Spleen (tissue), 7 donors: ENCODE results near the gene TFB1M.

Source experiments
- POLR2A ChIP-seq, 3 donors: fragments of 450-650 bp; IDR thresholded peaks; one replicate each; pipeline ENCODE4 v1.5.1; 2017; ENCODE audit warnings: antibody characterized with exemption in 3 of 3, mild to moderate bottlenecking in 1 of 3
- TF ChIP-seq, protein P1 (sequence below), 11 experiments: fragments of 200-600 bp in 7 of 11; fragments of 450-650 bp in 4 of 11; sonication (generic) in 4 of 11; IDR thresholded peaks in 8 of 11; conservative IDR thresholded peaks in 3 of 11; 1 replicate in 7 of 11; 2 replicates in 4 of 11; pipeline versions ENCODE4 v1.4.0 to v1.8.0; 2016 to 2021; ENCODE audit warnings: antibody characterized with exemption in 11 of 11, inconsistent platforms in 4 of 11, mild to moderate bottlenecking in 1 of 11
- donor health status: DM: no; HTN: no; CAD: no; lungs with moderate emphysema.
- donor health status: DM: no; HTN: no; CAD: no.
- donor health status: DM: no; HTN: no; CAD: no.

- TF ChIP-seq, protein P1, sequence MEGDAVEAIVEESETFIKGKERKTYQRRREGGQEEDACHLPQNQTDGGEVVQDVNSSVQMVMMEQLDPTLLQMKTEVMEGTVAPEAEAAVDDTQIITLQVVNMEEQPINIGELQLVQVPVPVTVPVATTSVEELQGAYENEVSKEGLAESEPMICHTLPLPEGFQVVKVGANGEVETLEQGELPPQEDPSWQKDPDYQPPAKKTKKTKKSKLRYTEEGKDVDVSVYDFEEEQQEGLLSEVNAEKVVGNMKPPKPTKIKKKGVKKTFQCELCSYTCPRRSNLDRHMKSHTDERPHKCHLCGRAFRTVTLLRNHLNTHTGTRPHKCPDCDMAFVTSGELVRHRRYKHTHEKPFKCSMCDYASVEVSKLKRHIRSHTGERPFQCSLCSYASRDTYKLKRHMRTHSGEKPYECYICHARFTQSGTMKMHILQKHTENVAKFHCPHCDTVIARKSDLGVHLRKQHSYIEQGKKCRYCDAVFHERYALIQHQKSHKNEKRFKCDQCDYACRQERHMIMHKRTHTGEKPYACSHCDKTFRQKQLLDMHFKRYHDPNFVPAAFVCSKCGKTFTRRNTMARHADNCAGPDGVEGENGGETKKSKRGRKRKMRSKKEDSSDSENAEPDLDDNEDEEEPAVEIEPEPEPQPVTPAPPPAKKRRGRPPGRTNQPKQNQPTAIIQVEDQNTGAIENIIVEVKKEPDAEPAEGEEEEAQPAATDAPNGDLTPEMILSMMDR (IDR thresholded peaks at IDR 0.05 in 8 of 11, conservative IDR thresholded peaks at IDR 0.05 in 3 of 11): no peak
- TF ChIP-seq POLR2A (IDR thresholded peaks at IDR 0.05): no peak
Measured at GRCh38 chr6:155306958-155307357, 7.3 kb downstream of the TFB1M start.
